H1 (cell line): ENCODE measurements around the gene SELENOV. TPM values are rescaled to one million over a fixed set of nuclear protein-coding genes. Genes with fewer than 3 reads are reported as not detected.

Source experiments
- CTCF ChIA-PET: fragments of 300-600 bp; sonication (Branson Sonifier 250); formaldehyde crosslinking; loops from one replicate; lab custom pipeline; 2021; ENCODE audit not compliant: partially characterized antibody; lab: Charles Lee
- POLR2A ChIA-PET: fragments of 300-600 bp; sonication (Branson Sonifier 250); formaldehyde crosslinking; loops from one replicate; lab custom pipeline; 2021; ENCODE audit warnings: inconsistent platforms; ENCODE audit not compliant: partially characterized antibody; lab: Charles Lee
- DNase-seq, 2 experiments: peaks; one replicate each; pipeline versions ENCODE4 v3.0.0 to v3.0.0-alpha.2; 2010 to 2022; ENCODE audit warnings: low spot score in 2 of 2, low read depth in 1 of 2, mixed read lengths in 1 of 2
- FAIRE-seq: peaks from 2 replicates; lab custom pipeline; 2011; peaks lifted over from hg19 to GRCh38; lab: Jason Lieb, UNC
- H2AFZ ChIP-seq: 2 replicates; pipeline ENCODE4 v1.8.1; 2012; ENCODE audit warnings: low read length, inconsistent platforms
- H2AK5ac ChIP-seq: 2 replicates; pipeline ENCODE4 v1.6.1; 2013; ENCODE audit warnings: low read depth, low read length
- H2BK120ac ChIP-seq: replicated peaks from 2 replicates; pipeline ENCODE3; 2013; ENCODE audit warnings: low read depth, low read length, inconsistent platforms
- H2BK12ac ChIP-seq: 2 replicates; pipeline ENCODE4 v1.6.1; 2013; ENCODE audit warnings: low read depth, low read length
- H2BK15ac ChIP-seq: 2 replicates; pipeline ENCODE4 v1.6.1; 2013; ENCODE audit warnings: low read length
- H2BK20ac ChIP-seq: 2 replicates; pipeline ENCODE4 v1.6.1; 2013; ENCODE audit warnings: low read length
- H2BK5ac ChIP-seq: 2 replicates; pipeline ENCODE4 v1.6.1; 2013; ENCODE audit warnings: low read depth, low read length
- H3K14ac ChIP-seq: 2 replicates; pipeline ENCODE4 v1.6.1; 2013; ENCODE audit warnings: inconsistent platforms; ENCODE audit not compliant: insufficient read length
- H3K18ac ChIP-seq: 2 replicates; pipeline ENCODE4 v1.6.1; 2013; ENCODE audit warnings: low read length; ENCODE audit errors: extremely low read depth
- H3K23ac ChIP-seq: 2 replicates; pipeline ENCODE4 v1.6.1; 2013; ENCODE audit warnings: inconsistent platforms; ENCODE audit not compliant: insufficient read length
- H3K23me2 ChIP-seq: 2 replicates; pipeline ENCODE4 v1.6.1; 2013; ENCODE audit warnings: low read depth, low read length
- H3K27ac ChIP-seq: 2 replicates; pipeline ENCODE4 v1.6.1; 2011; ENCODE audit warnings: low read depth, low read length, inconsistent platforms
- H3K27me3 ChIP-seq, 4 experiments: replicated peaks in 1 of 4; 1 replicate in 1 of 4; 2 replicates in 3 of 4; pipeline versions ENCODE4 v1.6.1 to v1.8.1; 2011 to 2013; ENCODE audit warnings: low read length in 3 of 4, mild to moderate bottlenecking in 3 of 4, inconsistent platforms in 2 of 4, mixed read lengths in 2 of 4, moderate library complexity in 1 of 4; ENCODE audit not compliant: control insufficient read depth in 3 of 4, insufficient read depth in 3 of 4; ENCODE audit errors: extremely low read depth in 1 of 4
- H3K36me3 ChIP-seq, 4 experiments: 2 replicates each; pipeline versions ENCODE4 v1.6.1 to v1.8.1; 2011 to 2013; ENCODE audit warnings: mild to moderate bottlenecking in 4 of 4, low read length in 3 of 4, moderate library complexity in 2 of 4, control low read depth in 1 of 4, inconsistent platforms in 1 of 4; ENCODE audit not compliant: insufficient read depth in 4 of 4, control insufficient read depth in 2 of 4
- H3K4ac ChIP-seq: replicated peaks from 2 replicates; pipeline ENCODE3; 2013; ENCODE audit warnings: low read length, low read depth, mixed read lengths, inconsistent platforms; ENCODE audit not compliant: insufficient read length
- H3K4me1 ChIP-seq, 4 experiments: replicated peaks in 1 of 4; 1 replicate in 1 of 4; 2 replicates in 3 of 4; pipeline versions ENCODE4 v1.6.1 to v1.8.1; 2011 to 2013; ENCODE audit warnings: low read length in 3 of 4, inconsistent platforms in 2 of 4, mixed read lengths in 1 of 4; ENCODE audit not compliant: insufficient read depth in 4 of 4, control insufficient read depth in 3 of 4
- H3K4me2 ChIP-seq, 2 experiments: 2 replicates each; pipeline versions ENCODE4 v1.6.1 to v1.8.1; 2011 to 2013; ENCODE audit warnings: low read depth in 2 of 2, low read length in 2 of 2, control low read depth in 1 of 2, inconsistent platforms in 1 of 2, mild to moderate bottlenecking in 1 of 2; ENCODE audit not compliant: insufficient read depth in 1 of 2
- H3K4me3 ChIP-seq, 4 experiments: fragments of 200-600, 300-600 bp in 1 of 4; sonication (generic), shearing (Covaris generic), sonication (Bioruptor Twin) in 1 of 4; 2 replicates each; pipeline versions ENCODE4 v1.5.1 to v1.8.1; 2011 to 2016; ENCODE audit warnings: low read length in 4 of 4, low read depth in 3 of 4, control low read depth in 2 of 4, inconsistent platforms in 2 of 4, mild to moderate bottlenecking in 2 of 4, mixed read lengths in 1 of 4, moderate library complexity in 1 of 4; ENCODE audit not compliant: insufficient read depth in 2 of 4; ENCODE audit errors: extremely low read depth in 1 of 4
- H3K56ac ChIP-seq: replicated peaks from 2 replicates; pipeline ENCODE3; 2013; ENCODE audit warnings: low read depth, mild to moderate bottlenecking, mixed read lengths, low read length, inconsistent platforms; ENCODE audit not compliant: insufficient read length
- H3K79me1 ChIP-seq: 2 replicates; pipeline ENCODE4 v1.6.1; 2013; ENCODE audit warnings: low read depth, low read length, control low read depth
- H3K79me2 ChIP-seq, 2 experiments: 2 replicates each; pipeline versions ENCODE4 v1.6.1 to v1.8.1; 2012 to 2013; ENCODE audit warnings: low read length in 2 of 2, mild to moderate bottlenecking in 2 of 2, inconsistent platforms in 1 of 2; ENCODE audit not compliant: insufficient read depth in 2 of 2, control insufficient read depth in 1 of 2
- H3K9ac ChIP-seq, 4 experiments: replicated peaks in 1 of 4; 1 replicate in 1 of 4; 2 replicates in 3 of 4; pipeline versions ENCODE4 v1.6.1 to v1.8.1; 2011 to 2013; ENCODE audit warnings: low read depth in 3 of 4, low read length in 3 of 4, control low read depth in 2 of 4, mild to moderate bottlenecking in 2 of 4, moderate library complexity in 2 of 4, inconsistent platforms in 1 of 4; ENCODE audit errors: extremely low read depth in 1 of 4
- H3K9me3 ChIP-seq, 2 experiments: 2 replicates each; pipeline versions ENCODE4 v1.6.1 to v1.8.1; 2012 to 2013; ENCODE audit warnings: mild to moderate bottlenecking in 2 of 2, moderate library complexity in 2 of 2, control low read depth in 1 of 2, inconsistent platforms in 1 of 2, low read depth in 1 of 2, low read length in 1 of 2, mixed read lengths in 1 of 2; ENCODE audit not compliant: insufficient read depth in 2 of 2
- H4K20me1 ChIP-seq, 2 experiments: replicated peaks in 1 of 2; 2 replicates each; pipeline versions ENCODE3 to v1.8.1; 2011 to 2013; ENCODE audit warnings: inconsistent platforms in 2 of 2, low read length in 2 of 2, mild to moderate bottlenecking in 1 of 2; ENCODE audit not compliant: insufficient read depth in 2 of 2, control insufficient read depth in 1 of 2
- H4K5ac ChIP-seq: 2 replicates; pipeline ENCODE4 v1.6.1; 2013; ENCODE audit warnings: low read length, low read depth, mixed read lengths, inconsistent platforms; ENCODE audit not compliant: insufficient read length
- H4K8ac ChIP-seq: 2 replicates; pipeline ENCODE4 v1.8.0; 2013; ENCODE audit warnings: mild to moderate bottlenecking, moderate library complexity, low read length, inconsistent platforms; ENCODE audit not compliant: insufficient read depth; ENCODE audit errors: extremely low read depth
- H4K91ac ChIP-seq: replicated peaks from 2 replicates; pipeline ENCODE3; 2013; ENCODE audit warnings: low read length, mixed read lengths, inconsistent platforms; ENCODE audit not compliant: insufficient read length
- SP1 ChIP-seq: IDR thresholded peaks from 2 replicates; pipeline ENCODE4 v1.6.1; 2011; ENCODE audit warnings: low read depth, low read length
- WGBS, 2 experiments: shearing (Covaris generic) in 1 of 2; methylation state at CpG; one replicate each; pipeline versions ENCODE4 v1.1.6 to v1.1.7; 2013 to 2015; ENCODE audit warnings: low lambda C conversion rate in 2 of 2, mixed read lengths in 2 of 2, inconsistent platforms in 1 of 2, low coverage in 1 of 2, missing lambda C conversion rate in 1 of 2; ENCODE audit not compliant: insufficient replicate concordance in 2 of 2, insufficient coverage in 1 of 2, insufficient read length in 1 of 2; ENCODE audit errors: extremely low coverage in 1 of 2, missing lambda C conversion rate in 1 of 2; 5-methylcytosine and 5-hydroxymethylcytosine counted together
- polyA plus RNA-seq, 7 experiments: library from polyadenylated mRNA; depleted of rRNA in 3 of 7; stranded (reverse) in 5 of 7; unstranded in 2 of 7; fragments of >200 nt in 5 of 7; fragments of 200-250 nt in 2 of 7; gene quantifications; 1 replicate in 5 of 7; 2 replicates in 1 of 7; 4 replicates in 1 of 7; pipeline versions ENCODE4 v1.2.1 to v1.2.3, GENCODE V29; 2011 to 2013; ENCODE audit warnings: missing spikeins in 2 of 7, mixed read lengths in 2 of 7
- total RNA-seq: library from RNA; stranded (reverse); fragmentation: NEBNext Ultra II Directional; extraction: Animal tissue kit (Norgen Biotek cat#: 25700); gene quantifications from 2 replicates; pipeline ENCODE4 v1.2.1, GENCODE V29; 2021

The SELENOV gene
- total and polyA plus RNA-seq, 2 of the 8 experiments (the other 6 are each of a cell fraction or from before 2014, with no cell fraction given), result 8.4 to 10.7 TPM

- H3K36me3 ChIP-seq, result no peaks in the 10 kb centered on the region
- ChIA-PET CTCF (interaction anchor here (0.7 to 6.8 kb wide), 5 partner anchors 10 to 218 kb away, joined by 3 to 108 read pairs (median 7); partner anchors contain the start of gene EID2B), POLR2A (interaction anchor here (1.2 kb wide), 2 partner anchors 9 to 118 kb away, joined by 3 read pairs; no protein-coding TSS in a partner anchor)
- H2BK5ac ChIP-seq, result no peak overlapping the region
- H3K79me1 ChIP-seq, result no peaks in the 10 kb centered on the region
- H2BK120ac ChIP-seq, result no peak overlapping the region
- H3K23me2 ChIP-seq, result no peaks in the 10 kb centered on the region
- 83% methylated on average over 7 of the region's 7 CpGs; no CpG with 5 or more reads in 1 of the 2 experiments for WGBS, 2 experiments
- H2BK12ac ChIP-seq, result peak overlapping the region; percentile 80; the same call in 1 of the 2 replicates
- H3K56ac ChIP-seq, result no peak overlapping the region
- H4K8ac ChIP-seq, result no peak overlapping the region
- no peak overlapping the region for H3K23ac ChIP-seq
- H2BK15ac ChIP-seq, result no peak overlapping the region; the same call in 1 of the 2 replicates
- H3K4ac ChIP-seq, result no peak overlapping the region
- H4K91ac ChIP-seq, result no peak overlapping the region
- no peak overlapping the region for H3K4me3 ChIP-seq
- H4K20me1 ChIP-seq, result no peaks in the 10 kb centered on the region
- H3K27ac ChIP-seq, result no peak overlapping the region
- no peak overlapping the region for H3K18ac ChIP-seq
- no peak overlapping the region for H2AFZ ChIP-seq
- H3K4me2 ChIP-seq, result no peak overlapping the region
- DNase-seq, result no peak
- TF ChIP-seq SP1, result no peak
- H2BK20ac ChIP-seq, result no peak overlapping the region
- H3K14ac ChIP-seq, result no peak overlapping the region
- H3K4me1 ChIP-seq, result no peaks in the 10 kb centered on the region
- H3K9me3 ChIP-seq, result no peaks in the 10 kb centered on the region
- no peak overlapping the region for H4K5ac ChIP-seq
- H3K27me3 ChIP-seq, result no peaks in the 10 kb centered on the region
- no peak for FAIRE-seq
- no peak overlapping the region for H2AK5ac ChIP-seq
- no peaks in the 10 kb centered on the region for H3K79me2 ChIP-seq
- H3K9ac ChIP-seq, result no peak overlapping the region
Measured at GRCh38 chr19:39553082-39553652, 38.2 kb downstream of the SELENOV start.
